ENCODE measurements around the gene VPS50. TPM values are rescaled to one million over a fixed set of nuclear protein-coding genes. Genes with fewer than 3 reads are reported as not detected.

The VPS50 gene
- total RNA-seq, 1 experiment from 2014 or later, result 13.6 TPM

DNA sequence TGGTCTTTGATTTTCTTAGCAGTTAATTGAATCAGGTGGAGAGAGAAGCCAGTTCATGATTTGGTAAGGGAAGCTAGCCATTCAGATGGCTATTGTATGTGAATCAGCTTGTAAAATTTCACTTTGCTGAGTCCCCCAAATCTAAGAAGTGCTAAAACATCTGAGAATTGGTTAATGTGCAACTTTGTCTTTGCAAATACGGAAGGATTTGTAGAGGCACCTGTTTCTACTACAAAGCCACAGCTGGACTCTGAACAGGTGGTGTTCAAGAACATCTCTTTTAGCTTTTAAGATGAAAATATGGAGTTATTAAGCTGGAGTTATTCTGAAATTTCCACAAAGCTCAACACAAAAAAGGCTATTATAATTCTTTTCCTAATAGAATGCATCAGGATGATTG, 132.6 kb downstream of the VPS50 start:
- Histone ChIP-seq H2BK20ac (ENCODE audit: low read depth, low read length, poor library complexity, severe bottlenecking) (no peak overlapping the region), H3K4me2 (ENCODE audit: insufficient read depth, insufficient read length, low read length) (no peak overlapping the region), H4K5ac (ENCODE audit: insufficient read length, low read depth, low read length) (no peak overlapping the region), H3K9ac (ENCODE audit: extremely low read depth, insufficient read length, low read length) (no peak overlapping the region), H3K27ac (ENCODE audit: insufficient read length, low read depth, low read length) (no peak overlapping the region), H3K23me2 (ENCODE audit: insufficient read length, low read depth, low read length, poor library complexity, severe bottlenecking) (no peaks in the 10 kb centered on the region), H3K14ac (ENCODE audit: insufficient read depth, low read length) (no peak overlapping the region), H3K27me3 (ENCODE audit: insufficient read depth, low read length) (no peaks in the 10 kb centered on the region), H2AFZ (ENCODE audit: low read length) (no peak overlapping the region), H3K79me2 (ENCODE audit: insufficient read depth, low read length) (no peaks in the 10 kb centered on the region), H4K91ac (ENCODE audit: insufficient read length, low read depth, low read length) (no peak overlapping the region), H2BK15ac (ENCODE audit: low read depth, low read length) (no peak overlapping the region), H3K56ac (ENCODE audit: insufficient read length, low read depth, low read length) (no peak overlapping the region), H2AK5ac (ENCODE audit: insufficient read length, low read length) (no peak overlapping the region), H2BK5ac (ENCODE audit: insufficient read length, low read length) (no peak overlapping the region), H3T11ph (ENCODE audit: low read length) (no peak overlapping the region), H3K18ac (ENCODE audit: insufficient read length, low read depth, low read length) (no peak overlapping the region), H4K20me1 (ENCODE audit: control insufficient read depth, insufficient read depth, insufficient read length) (no peaks in the 10 kb centered on the region), H2BK12ac (ENCODE audit: insufficient read length, low read depth, low read length) (no peak overlapping the region), H3K4ac (ENCODE audit: low read depth, low read length) (no peak overlapping the region), H3K79me1 (ENCODE audit: insufficient read depth, low read depth, low read length, poor library complexity, severe bottlenecking) (no peaks in the 10 kb centered on the region), H3K4me1 (ENCODE audit: insufficient read depth, low read length) (no peaks in the 10 kb centered on the region), H3K23ac (ENCODE audit: insufficient read length, low read depth, low read length) (no peak overlapping the region), H2BK120ac (ENCODE audit: low read depth, low read length, poor library complexity, severe bottlenecking) (no peak overlapping the region), H3K9me3 (ENCODE audit: control insufficient read depth, low read depth, low read length) (no peaks in the 10 kb centered on the region), H4K8ac (replicated peaks; ENCODE audit: insufficient read length, low read depth, low read length) (no peak overlapping the region)
- TF ChIP-seq, protein P1, sequence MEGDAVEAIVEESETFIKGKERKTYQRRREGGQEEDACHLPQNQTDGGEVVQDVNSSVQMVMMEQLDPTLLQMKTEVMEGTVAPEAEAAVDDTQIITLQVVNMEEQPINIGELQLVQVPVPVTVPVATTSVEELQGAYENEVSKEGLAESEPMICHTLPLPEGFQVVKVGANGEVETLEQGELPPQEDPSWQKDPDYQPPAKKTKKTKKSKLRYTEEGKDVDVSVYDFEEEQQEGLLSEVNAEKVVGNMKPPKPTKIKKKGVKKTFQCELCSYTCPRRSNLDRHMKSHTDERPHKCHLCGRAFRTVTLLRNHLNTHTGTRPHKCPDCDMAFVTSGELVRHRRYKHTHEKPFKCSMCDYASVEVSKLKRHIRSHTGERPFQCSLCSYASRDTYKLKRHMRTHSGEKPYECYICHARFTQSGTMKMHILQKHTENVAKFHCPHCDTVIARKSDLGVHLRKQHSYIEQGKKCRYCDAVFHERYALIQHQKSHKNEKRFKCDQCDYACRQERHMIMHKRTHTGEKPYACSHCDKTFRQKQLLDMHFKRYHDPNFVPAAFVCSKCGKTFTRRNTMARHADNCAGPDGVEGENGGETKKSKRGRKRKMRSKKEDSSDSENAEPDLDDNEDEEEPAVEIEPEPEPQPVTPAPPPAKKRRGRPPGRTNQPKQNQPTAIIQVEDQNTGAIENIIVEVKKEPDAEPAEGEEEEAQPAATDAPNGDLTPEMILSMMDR (conservative IDR thresholded peaks at IDR 0.05), result no peak
- H3K36me3 Mint-ChIP-seq (ENCODE audit: insufficient read depth in 1 of 3, low read depth in 3 of 3), result peaks cover 0 to 5% (median 5%) of the 10 kb centered on the region in 3 experiments; a peak in 4 of 7 replicates
- no CpG with 5 or more reads among the region's 1 CpG for WGBS (ENCODE audit: extremely low coverage, insufficient read length, low lambda C conversion rate)
- H3K9me3 Mint-ChIP-seq, result peaks cover 4 to 5% of the 10 kb centered on the region in 2 experiments; a peak in 4 of 5 replicates
- no peak overlapping the region for H3K4me3 Mint-ChIP-seq
- no peaks in the 10 kb centered on the region for H3K27me3 Mint-ChIP-seq (ENCODE audit: low read depth)
- H3K27ac Mint-ChIP-seq, result no peak overlapping the region
- no peak for DNase-seq
- H3K4me1 Mint-ChIP-seq, result no peaks in the 10 kb centered on the region; a peak in 1 of 4 replicates
